Duodenal mucosa (tissue), 2 donors: ENCODE results near the gene CSPG4.

ENCODE experiments used
- H3K27ac ChIP-seq: one replicate; pipeline ENCODE4 v1.7.0; 2013; ENCODE audit warnings: low read depth, low read length
- H3K27me3 ChIP-seq, 2 donors: one replicate each; pipeline ENCODE4 v1.7.0; 2013; ENCODE audit warnings: low read length in 2 of 2, control low read depth in 1 of 2; ENCODE audit not compliant: insufficient read depth in 2 of 2, control insufficient read depth in 1 of 2
- H3K36me3 ChIP-seq, 2 donors: one replicate each; pipeline ENCODE4 v1.7.0; 2013; ENCODE audit warnings: low read length in 2 of 2, control low read depth in 1 of 2; ENCODE audit not compliant: insufficient read depth in 2 of 2, control insufficient read depth in 1 of 2
- H3K4me1 ChIP-seq, 2 donors: one replicate each; pipeline ENCODE4 v1.7.0; 2013; ENCODE audit warnings: low read length in 2 of 2, control low read depth in 1 of 2; ENCODE audit not compliant: insufficient read depth in 2 of 2, control insufficient read depth in 1 of 2
- H3K4me3 ChIP-seq, 2 donors: one replicate each; pipeline ENCODE4 v1.7.0; 2013; ENCODE audit warnings: low read length in 2 of 2, low read depth in 1 of 2
- H3K9ac ChIP-seq, 2 donors: one replicate each; pipeline ENCODE4 v1.7.0; 2013; ENCODE audit warnings: low read length in 2 of 2, low read depth in 1 of 2
- H3K9me3 ChIP-seq, 2 donors: one replicate each; pipeline ENCODE4 v1.7.0; 2013; ENCODE audit warnings: low read length in 2 of 2, control low read depth in 1 of 2; ENCODE audit not compliant: control insufficient read depth in 1 of 2

The CSPG4 gene

DNA sequence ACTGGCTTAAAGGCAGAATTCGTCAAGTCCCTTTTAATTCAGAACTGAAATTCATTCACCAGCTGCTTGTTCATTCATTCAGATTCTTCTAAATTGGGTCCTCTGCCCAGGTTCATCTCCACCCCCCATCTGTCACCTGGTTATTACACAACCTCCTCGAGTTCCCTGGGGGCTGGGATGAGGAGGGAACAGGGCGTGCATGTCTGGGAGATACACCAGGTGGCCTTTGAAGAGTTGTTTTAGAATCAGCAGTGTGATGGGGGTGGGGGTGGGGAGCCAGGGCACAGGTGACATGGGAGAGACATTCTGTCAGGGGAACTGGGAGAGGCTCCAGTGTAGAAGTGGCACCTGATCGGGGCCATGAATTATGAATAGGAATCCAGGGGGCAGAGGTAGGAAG is 56.7 kb downstream of the CSPG4 start:
- Histone ChIP-seq H3K9me3 (no peaks in the 10 kb centered on the region), H3K9ac (no peak overlapping the region), H3K4me3 (no peak overlapping the region), H3K27me3 (no peaks in the 10 kb centered on the region), H3K4me1 (peaks cover 43 to 53% of the 10 kb centered on the region in 2 donors), H3K27ac (no peak overlapping the region), H3K36me3 (peaks cover 8 to 26% of the 10 kb centered on the region in 2 donors)

DNA sequence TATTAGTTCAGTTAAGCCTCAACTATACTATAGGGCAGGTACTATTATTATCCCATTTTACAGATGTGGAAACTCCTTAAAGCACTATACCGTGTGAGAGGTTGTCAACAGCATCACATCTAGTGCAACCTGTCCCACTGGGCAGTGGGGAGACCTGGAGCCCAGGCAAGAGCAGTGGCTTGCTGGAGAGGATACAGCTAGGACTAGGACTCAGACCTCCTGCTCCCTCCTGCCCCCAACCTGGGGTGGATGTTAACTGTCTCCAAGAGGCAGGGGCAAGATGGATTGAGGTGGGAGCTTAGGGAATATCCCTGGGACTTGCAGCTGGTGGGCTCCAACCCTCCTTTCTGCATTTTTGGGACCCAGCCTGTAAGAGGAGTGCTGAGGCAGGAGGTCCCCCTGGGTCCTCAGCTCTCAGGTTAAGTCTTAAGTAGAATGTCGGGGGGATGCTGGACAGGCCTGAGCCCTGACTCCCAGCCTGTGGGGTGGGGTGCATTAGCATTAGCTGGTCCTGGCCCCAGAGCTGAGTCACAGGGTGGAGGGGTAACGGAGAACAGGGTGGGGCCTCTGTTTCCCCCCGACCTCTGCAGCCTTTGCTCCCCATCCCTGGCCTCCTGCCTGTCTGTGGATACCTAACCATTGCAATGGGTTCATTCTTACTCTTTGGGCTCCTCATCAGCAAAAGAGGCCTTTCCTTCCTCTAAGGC is 58.3 kb downstream of the CSPG4 start:
- Histone ChIP-seq H3K27ac (no peak overlapping the region), H3K9me3 (no peaks in the 10 kb centered on the region), H3K9ac (no peak overlapping the region), H3K4me3 (no peak overlapping the region), H3K36me3 (peaks cover 4 to 37% of the 10 kb centered on the region in 2 donors), H3K4me1 (peaks cover 39 to 59% of the 10 kb centered on the region in 2 donors), H3K27me3 (no peaks in the 10 kb centered on the region)

DNA sequence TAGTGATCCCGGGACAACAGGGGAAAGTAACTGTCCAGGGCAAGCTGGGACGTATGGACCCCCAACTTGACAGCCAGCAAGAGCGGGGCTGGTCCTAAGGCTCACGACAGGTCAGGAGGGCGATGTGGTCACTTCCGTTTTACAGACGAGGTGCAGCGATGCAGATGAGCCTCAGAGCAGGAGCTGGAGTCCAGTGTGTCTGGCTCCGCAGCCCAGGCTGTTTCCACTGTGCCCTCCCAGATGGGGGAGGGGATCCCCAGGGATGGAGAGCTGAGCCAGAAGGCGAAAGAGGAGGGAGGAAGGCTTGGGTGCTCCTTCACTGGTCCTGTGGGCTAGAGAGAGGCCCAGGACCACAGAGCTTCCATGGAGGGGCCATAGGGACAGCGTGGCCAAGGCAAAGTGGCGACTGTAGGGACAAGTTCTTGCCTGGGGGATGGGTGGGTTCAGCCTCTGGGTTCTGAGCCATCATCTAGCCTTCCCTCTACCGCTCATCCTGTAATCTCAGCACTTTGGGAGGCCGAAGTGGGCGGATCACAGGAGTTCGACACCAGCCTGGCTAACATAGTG is 59.2 kb downstream of the CSPG4 start:
- no peak overlapping the region for H3K4me3 ChIP-seq
- H3K27me3 ChIP-seq: no peaks in the 10 kb centered on the region
- H3K36me3 ChIP-seq: peaks cover 4 to 38% of the 10 kb centered on the region in 2 donors
- no peak overlapping the region for H3K9ac ChIP-seq
- H3K27ac ChIP-seq: no peak overlapping the region
- no peaks in the 10 kb centered on the region for H3K9me3 ChIP-seq
- H3K4me1 ChIP-seq: peaks cover 45 to 64% of the 10 kb centered on the region in 2 donors

DNA sequence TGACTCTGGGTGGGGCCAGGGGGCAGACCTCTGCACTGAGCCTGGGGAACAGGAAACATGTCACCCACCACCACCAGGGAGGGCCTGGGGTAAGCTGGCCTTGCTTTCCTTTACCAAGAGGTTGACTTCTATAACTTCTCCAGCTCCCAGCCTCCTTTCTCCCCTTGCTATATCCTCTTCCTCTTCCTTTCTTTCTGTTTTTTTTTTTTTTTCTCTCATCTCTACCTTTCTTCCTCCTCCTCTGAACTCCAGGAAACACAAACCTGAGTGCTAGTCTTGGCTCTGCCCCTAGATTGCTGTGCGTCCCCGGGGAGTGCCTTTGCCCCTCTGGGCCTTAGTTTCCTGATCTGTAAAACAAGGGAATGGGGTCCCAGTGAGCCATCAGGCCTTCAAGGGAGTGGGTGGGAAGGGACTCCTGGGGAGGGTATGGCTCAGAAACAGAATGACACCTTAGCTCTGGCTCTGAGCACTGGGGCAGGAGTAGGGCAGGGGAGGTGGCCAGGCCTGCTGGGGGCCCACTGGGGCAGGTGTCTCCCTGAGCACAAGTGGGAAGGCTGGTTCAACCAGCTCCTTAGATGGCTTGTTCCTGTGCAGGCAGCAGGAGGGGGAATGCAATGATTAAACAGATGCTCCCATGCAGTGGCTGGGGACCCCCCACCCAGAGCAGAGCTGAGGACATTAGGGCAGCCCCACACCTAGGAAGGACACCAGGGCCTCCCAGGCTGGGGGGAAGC is 60.7 kb downstream of the CSPG4 start:
- Histone ChIP-seq H3K9me3 (no peaks in the 10 kb centered on the region), H3K4me1 (peaks cover 46 to 65% of the 10 kb centered on the region in 2 donors), H3K27ac (no peak overlapping the region), H3K36me3 (peaks cover 4 to 27% of the 10 kb centered on the region in 2 donors), H3K9ac (peak overlapping the region; percentile 44 to 60), H3K27me3 (no peaks in the 10 kb centered on the region), H3K4me3 (peak overlapping the region; percentile 62 to 97)

DNA sequence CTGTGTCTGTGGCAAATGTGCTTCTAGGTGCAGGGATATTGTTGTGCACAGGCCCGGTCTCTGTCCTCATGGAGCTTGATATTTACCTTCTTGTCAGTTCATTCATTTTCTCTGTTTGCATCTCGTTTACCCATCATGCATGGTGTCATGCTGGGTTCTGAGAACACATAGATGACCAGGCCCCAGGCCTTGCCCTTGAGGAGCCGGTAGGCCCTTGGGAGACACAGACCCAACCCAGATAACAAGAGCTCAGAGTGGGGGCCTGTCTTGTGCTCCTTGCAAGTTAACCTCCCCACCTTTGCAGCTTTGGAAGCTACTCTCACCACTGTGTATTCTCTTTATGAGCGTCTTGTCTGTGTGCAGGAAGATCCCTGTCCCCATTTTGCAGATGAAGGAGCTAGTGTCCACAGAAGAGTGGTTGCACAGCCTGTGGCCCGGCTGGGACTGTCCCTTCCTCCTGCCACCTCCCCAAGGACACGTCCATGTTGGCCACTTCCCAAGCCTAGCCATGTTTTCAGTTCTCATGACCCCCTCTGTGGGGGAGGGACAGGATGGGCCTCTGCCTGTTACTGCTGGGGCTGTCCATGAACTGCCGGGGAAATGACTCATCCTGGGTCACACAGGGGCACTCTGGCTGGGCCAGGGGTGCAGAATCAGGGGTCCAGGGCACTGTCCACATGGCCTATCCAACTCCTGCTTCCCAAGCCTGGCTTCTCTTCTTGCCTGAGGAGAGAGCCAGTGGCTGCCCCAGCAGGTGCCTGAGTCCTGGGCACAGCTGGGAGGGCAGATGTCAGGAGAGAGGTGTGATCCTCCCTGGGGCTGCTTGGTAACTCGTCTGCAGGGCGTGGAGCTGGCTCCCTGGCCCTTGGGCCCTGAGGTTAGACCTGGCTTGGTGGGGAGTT is 61.5 kb downstream of the CSPG4 start:
- Histone ChIP-seq H3K4me1 (peaks cover 53 to 72% of the 10 kb centered on the region in 2 donors), H3K27me3 (no peaks in the 10 kb centered on the region), H3K27ac (no peak overlapping the region), H3K36me3 (peaks cover 0 to 22% of the 10 kb centered on the region in 2 donors), H3K9ac (peak overlapping the region; percentile 44 to 60), H3K9me3 (no peaks in the 10 kb centered on the region), H3K4me3 (peak overlapping the region; percentile 62 to 97)

DNA sequence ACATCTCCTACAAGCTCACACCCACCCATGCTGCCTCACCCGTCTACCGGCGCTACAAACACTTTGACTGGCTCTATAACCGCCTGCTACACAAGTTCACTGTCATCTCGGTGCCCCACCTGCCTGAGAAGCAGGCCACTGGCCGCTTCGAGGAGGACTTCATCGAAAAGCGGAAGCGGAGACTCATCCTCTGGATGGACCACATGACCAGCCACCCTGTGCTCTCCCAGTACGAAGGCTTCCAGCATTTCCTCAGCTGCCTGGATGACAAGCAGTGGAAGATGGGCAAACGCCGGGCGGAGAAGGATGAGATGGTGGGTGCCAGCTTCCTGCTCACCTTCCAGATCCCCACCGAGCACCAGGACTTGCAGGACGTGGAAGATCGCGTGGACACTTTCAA is 62.8 kb downstream of the CSPG4 start:
- Histone ChIP-seq H3K36me3 (peaks cover 0 to 22% of the 10 kb centered on the region in 2 donors), H3K9ac (no peak overlapping the region), H3K4me3 (peak overlapping the region; percentile 62 to 97), H3K4me1 (peaks cover 50 to 66% of the 10 kb centered on the region in 2 donors), H3K9me3 (no peaks in the 10 kb centered on the region), H3K27me3 (no peaks in the 10 kb centered on the region), H3K27ac (no peak overlapping the region)

DNA sequence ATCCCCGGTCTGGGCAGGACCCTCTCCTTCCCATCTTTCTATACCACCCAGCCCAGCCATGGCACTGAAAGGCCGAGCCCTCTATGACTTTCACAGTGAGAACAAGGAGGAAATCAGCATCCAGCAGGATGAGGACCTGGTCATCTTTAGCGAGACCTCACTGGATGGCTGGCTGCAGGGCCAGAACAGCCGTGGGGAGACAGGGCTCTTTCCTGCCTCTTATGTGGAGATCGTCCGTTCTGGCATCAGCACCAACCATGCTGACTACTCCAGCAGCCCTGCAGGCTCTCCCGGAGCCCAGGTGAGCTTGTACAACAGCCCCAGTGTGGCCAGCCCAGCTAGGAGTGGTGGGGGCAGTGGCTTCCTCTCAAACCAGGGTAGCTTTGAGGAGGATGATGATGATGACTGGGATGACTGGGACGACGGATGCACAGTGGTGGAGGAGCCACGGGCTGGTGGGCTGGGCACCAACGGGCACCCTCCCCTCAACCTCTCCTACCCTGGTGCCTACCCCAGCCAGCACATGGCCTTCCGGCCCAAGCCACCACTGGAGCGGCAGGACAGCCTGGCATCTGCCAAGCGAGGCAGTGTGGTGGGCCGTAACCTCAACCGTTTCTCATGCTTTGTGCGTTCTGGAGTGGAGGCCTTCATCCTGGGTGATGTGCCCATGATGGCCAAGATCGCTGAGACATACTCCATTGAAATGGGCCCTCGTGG is 63.4 kb downstream of the CSPG4 start:
- H3K9ac ChIP-seq: peak overlapping the region; percentile 91 to 96
- H3K27ac ChIP-seq: no peak overlapping the region
- H3K4me3 ChIP-seq: peak overlapping the region; percentile 87 to 97
- peaks cover 46 to 60% of the 10 kb centered on the region in 2 donors for H3K4me1 ChIP-seq
- H3K36me3 ChIP-seq: peaks cover 0 to 20% of the 10 kb centered on the region in 2 donors
- H3K9me3 ChIP-seq: no peaks in the 10 kb centered on the region
- no peaks in the 10 kb centered on the region for H3K27me3 ChIP-seq

DNA sequence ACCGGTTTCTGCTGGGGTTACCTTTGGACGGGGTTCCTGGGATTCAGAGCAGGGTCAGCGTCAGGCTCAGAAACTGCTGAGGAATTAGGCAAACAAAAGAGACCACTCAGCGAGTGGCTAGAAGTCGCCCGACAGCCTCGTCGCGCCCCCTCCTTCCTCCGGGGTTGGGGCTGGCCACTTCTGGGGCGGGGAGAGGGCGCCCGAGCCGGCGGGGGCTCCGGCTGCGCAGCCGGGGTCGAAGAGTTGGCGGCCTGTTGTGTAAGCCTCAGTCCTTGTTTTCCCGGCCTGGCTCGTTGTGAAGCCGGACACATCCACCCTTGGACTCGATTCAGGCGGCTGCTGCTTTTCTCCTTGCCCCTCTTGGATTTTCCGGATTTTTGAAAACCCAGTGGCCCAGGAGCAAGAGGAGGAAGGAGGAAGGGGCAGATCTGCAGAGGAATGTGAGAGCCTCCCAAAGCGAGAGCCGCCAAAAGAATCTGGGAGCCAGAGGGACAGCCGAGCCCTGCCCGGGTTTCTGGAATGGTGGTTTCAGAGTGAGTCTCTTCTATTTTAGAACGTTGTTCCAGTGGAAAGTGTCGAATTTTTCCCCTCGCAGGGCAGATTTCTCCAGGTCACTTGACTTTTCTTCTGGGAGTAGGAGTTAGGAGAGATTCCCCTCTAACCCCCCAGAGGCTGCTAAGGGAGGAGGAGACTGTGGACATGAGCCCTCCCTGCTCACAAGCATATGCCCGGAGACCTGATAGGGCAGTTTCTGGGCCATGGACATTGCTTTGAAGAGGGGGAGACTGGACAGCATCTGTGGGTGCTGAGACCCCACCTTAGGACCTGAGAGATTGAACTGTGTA is 64.3 kb downstream of the CSPG4 start:
- Histone ChIP-seq H3K4me3 (peak overlapping the region; percentile 87 to 97), H3K27me3 (no peaks in the 10 kb centered on the region), H3K36me3 (peaks cover 0 to 18% of the 10 kb centered on the region in 2 donors), H3K4me1 (peaks cover 44 to 55% of the 10 kb centered on the region in 2 donors), H3K27ac (peak overlapping the region; percentile 92), H3K9me3 (no peaks in the 10 kb centered on the region), H3K9ac (peak overlapping the region; percentile 91 to 96)
